ENCODE results near the gene RPS6KB1. TPM values are rescaled to one million over a fixed set of nuclear protein-coding genes. Genes with fewer than 3 reads are reported as not detected.
"Not testable (repeated sequence)": the region's sequence is repeated elsewhere in the genome, so short reads cannot be mapped to it uniquely, and the experiment has no call there.

The RPS6KB1 gene
- total RNA-seq, 2 donors from 2014 or later, result 24.1 to 26.8 TPM

DNA sequence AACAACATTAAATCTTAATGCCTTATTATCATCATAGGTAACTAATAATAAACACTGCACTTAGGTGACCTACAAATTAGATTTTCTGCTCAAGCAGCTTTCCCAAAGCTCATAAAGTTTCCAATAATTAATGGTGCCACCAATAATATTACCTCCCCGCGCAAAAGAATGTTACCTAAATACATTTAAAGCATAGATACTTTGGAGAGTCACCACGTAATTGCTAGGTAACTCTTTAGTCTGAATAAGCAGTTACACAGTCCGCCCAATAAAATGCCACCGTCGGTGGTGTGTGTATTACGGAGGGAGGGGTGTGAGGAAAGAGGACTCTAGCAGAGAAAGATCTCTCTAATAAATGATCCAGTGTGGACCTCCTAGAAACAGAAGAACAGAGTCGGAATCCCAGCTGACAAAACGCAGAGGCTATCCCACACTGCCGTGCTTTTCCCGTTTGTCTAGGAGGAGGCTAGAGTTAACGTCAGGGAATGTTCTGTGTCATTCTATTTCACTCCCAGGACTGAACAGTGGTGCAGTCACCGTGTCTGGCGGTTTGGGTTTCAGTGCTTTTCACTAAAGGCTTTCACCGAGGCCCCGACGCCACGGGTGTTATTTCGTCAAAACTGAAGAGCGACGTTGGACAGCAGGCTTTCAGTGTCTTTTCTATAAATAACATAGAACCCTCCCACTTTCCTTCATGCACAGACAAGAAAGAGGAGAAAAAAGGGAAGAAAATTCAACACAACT is 71.0 kb downstream of the RPS6KB1 start:
- Histone ChIP-seq H3K27me3 (no peaks in the 10 kb centered on the region), H3K9me3 (no peaks in the 10 kb centered on the region), H3K4me1 (no peaks in the 10 kb centered on the region), H3K9ac (ENCODE audit: low read depth in 2 of 2, low read length in 2 of 2) (peak overlapping the region; percentile 76 to 92), H3K4me3 (peak overlapping the region; percentile 81), H3K27ac (peak overlapping the region; percentile 95), H3K36me3 (no peaks in the 10 kb centered on the region)
- intact Hi-C loops (cut with DNase I), result no loop called here
- TF ChIP-seq CTCF (IDR thresholded peaks at IDR 0.05), result no peak
- DNase-seq, result peak; percentile 50

DNA sequence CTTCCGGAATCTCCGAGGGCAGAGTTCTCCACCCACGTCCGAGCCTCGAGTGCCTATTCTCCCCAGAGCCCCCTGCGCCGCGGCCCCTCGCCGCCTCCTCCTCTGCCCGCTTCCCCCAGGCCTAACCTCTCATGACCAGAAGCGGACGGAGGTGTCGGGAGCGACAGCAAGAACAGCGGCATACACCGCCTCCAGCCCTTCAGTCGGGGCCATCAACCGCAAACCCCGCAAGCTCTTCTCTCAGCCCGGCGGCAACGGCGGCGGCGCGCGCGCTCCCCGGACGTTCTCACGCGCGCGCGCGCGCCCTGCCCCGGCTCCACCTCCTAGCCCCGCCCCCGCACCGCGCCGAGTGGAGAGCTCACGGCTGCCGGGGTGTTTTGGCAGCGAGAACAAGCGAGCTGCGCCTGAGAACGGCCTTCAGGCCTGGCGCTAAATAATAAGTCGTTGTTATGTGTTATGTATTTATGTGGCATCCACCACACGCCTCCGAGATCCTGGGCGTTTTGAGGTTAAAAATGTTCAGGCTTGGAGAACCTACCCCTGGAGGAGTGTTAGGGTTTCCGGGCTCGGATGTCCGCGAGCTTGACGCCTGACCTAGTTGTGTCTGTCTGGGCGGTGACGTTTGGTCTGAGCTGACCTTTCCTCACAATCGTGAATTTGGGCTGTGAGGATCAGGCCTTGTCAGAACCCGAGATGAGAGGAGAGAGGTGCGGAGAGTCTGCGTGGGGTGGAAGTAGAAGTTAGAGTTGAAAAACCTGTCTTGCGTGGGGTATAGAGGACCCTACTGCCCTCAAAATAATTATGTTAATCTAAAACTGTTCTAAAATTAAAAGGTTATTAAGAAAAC is 71.8 kb downstream of the RPS6KB1 start, which contains the start of gene RNFT1:
Gene RNFT1, minus strand, starts transcription at position 259 of the 847 bp plus-strand sequence. Its CDS starts 77 bp downstream, at position 182.
- Histone ChIP-seq H3K4me1 (no peaks in the 10 kb centered on the region), H3K27me3 (no peaks in the 10 kb centered on the region), H3K4me3 (peak within 1 kb of the TSS; percentile 81), H3K9ac (ENCODE audit: low read depth in 2 of 2, low read length in 2 of 2) (peak within 1 kb of the TSS; percentile 76 to 92), H3K36me3 (no peaks in the 10 kb centered on the region), H3K27ac (peak within 1 kb of the TSS; percentile 95), H3K9me3 (no peaks in the 10 kb centered on the region)
- intact Hi-C loops (cut with DNase I), result no loop called here
- TF ChIP-seq CTCF (IDR thresholded peaks at IDR 0.05), result no peak
- DNase-seq, result peak; percentile 95

DNA sequence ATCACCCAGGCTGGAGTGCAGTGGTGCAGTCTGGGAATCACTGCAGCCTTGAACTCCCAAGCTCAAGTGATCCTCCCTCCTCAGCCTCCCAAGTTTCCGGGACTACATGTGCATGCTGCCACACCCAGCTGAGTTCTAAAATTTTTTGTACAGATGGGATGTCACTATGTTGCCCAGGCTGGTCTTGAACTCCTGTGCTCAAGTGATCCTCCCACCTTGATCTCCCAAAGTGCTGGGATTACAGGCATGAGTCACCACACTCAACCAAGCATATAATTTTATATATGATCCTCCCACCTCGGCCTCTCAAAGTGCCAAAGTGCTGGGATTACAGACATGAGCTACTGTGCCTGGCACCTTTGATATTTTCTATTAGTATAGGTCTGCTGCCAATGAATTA is 78.8 kb downstream of the RPS6KB1 start:
- not testable (repeated sequence) for H3K9me3 ChIP-seq

GRCh38 chr17:59972778-59973177 is 79.9 kb downstream of the RPS6KB1 start:
- intact Hi-C loops (cut with DNase I), result no loop called here
- no peaks in the 10 kb centered on the region for H3K9me3 ChIP-seq
- no peak overlapping the region for H3K4me3 ChIP-seq
- no peak for TF ChIP-seq CTCF (IDR thresholded peaks at IDR 0.05)
- no peak overlapping the region for H3K27ac ChIP-seq
- no peaks in the 10 kb centered on the region for H3K4me1 ChIP-seq
- no peak overlapping the region for H3K9ac ChIP-seq (ENCODE audit: low read depth in 2 of 2, low read length in 2 of 2)
- no peaks in the 10 kb centered on the region for H3K36me3 ChIP-seq
- no peaks in the 10 kb centered on the region for H3K27me3 ChIP-seq
- DNase-seq, result no peak

More for the DNA sequence above, 78.8 kb downstream of the RPS6KB1 start:
- intact Hi-C loops (cut with DNase I); H3K27ac ChIP-seq; H3K36me3 ChIP-seq; H3K9ac ChIP-seq (ENCODE audit: low read depth in 2 of 2, low read length in 2 of 2); H3K4me3 ChIP-seq; H3K4me1 ChIP-seq; H3K27me3 ChIP-seq; DNase-seq: not testable (repeated sequence)

- intact Hi-C loops (cut with DNase I); H3K9ac ChIP-seq (ENCODE audit: low read depth in 2 of 2, low read length in 2 of 2); H3K4me3 ChIP-seq; H3K4me1 ChIP-seq; H3K27ac ChIP-seq; DNase-seq; H3K27me3 ChIP-seq; H3K36me3 ChIP-seq; H3K9me3 ChIP-seq: not testable (repeated sequence)
Measured at GRCh38 chr17:59973483-59973882, 80.6 kb downstream of the RPS6KB1 start.

GRCh38 chr17:59975166-59975565 is 82.2 kb downstream of the RPS6KB1 start:
- intact Hi-C loops (cut with DNase I); DNase-seq: not testable (repeated sequence)

GRCh38 chr17:59996608-59997007 is 103.7 kb downstream of the RPS6KB1 start:
- H3K9me3 ChIP-seq; intact Hi-C loops (cut with DNase I); H3K9ac ChIP-seq (ENCODE audit: low read depth in 2 of 2, low read length in 2 of 2); DNase-seq; H3K27me3 ChIP-seq; H3K36me3 ChIP-seq; H3K27ac ChIP-seq; H3K4me1 ChIP-seq; H3K4me3 ChIP-seq: not testable (repeated sequence)

More at GRCh38 chr17:59975166-59975565, 82.2 kb downstream of the RPS6KB1 start:
- not testable (repeated sequence) for H3K9me3 ChIP-seq; H3K4me1 ChIP-seq; H3K27ac ChIP-seq; H3K4me3 ChIP-seq; H3K36me3 ChIP-seq; H3K9ac ChIP-seq (ENCODE audit: low read depth in 2 of 2, low read length in 2 of 2); H3K27me3 ChIP-seq

Other genes starting within 250 kb of the RPS6KB1 start
- 10 to 100 TPM; 20.1 to 21.1 TPM for gene PTRH2, start 185.7 kb upstream of the RPS6KB1 start, total RNA-seq
- gene VMP1, start 185.5 kb upstream of the RPS6KB1 start, total RNA-seq, result 100 to 1,000 TPM; 186 to 291 TPM
- gene TUBD1, start 178 bp upstream of the RPS6KB1 start, total RNA-seq, result 1 to 10 TPM; 5.9 to 7.9 TPM
- gene RNFT1, start 71.6 kb downstream of the RPS6KB1 start, total RNA-seq, result 10 to 100 TPM; 21.6 to 25.6 TPM
- 10 to 100 TPM in 1 of 2 donors, 1 to 10 TPM in 1; 9.7 to 12.0 TPM for gene HEATR6, start 185.8 kb downstream of the RPS6KB1 start, total RNA-seq